OCI-LY3 (cell line): ENCODE data around the gene CYYR1.

Source experiments
- H2AFZ ChIP-seq: fragments of 200-600, 300-600 bp; shearing (Covaris generic); 2 replicates; pipeline ENCODE4 v1.6.0; 2014; ENCODE audit warnings: antibody characterized with exemption, low read depth, low read length
- H3K27ac ChIP-seq: fragments of 200-600, 300-600 bp; sonication (generic); 2 replicates; pipeline ENCODE4 v1.5.1; 2014; ENCODE audit warnings: mild to moderate bottlenecking, low read length, moderate library complexity, mixed read lengths
- H3K27me3 ChIP-seq: fragments of 200-600, 300-600 bp; sonication (generic); 2 replicates; pipeline ENCODE4 v1.6.1; 2014; ENCODE audit warnings: low read depth, low read length, mixed read lengths
- H3K36me3 ChIP-seq: fragments of 200-600, 300-600 bp; sonication (generic); replicated peaks from 2 replicates; pipeline ENCODE3; 2014; ENCODE audit warnings: low read depth, low read length, mixed read lengths
- H3K4me1 ChIP-seq: fragments of 300-600, 200-600 bp; sonication (generic); 2 replicates; pipeline ENCODE4 v1.6.1; 2014; ENCODE audit warnings: low read length, mixed read lengths
- H3K4me2 ChIP-seq: fragments of 200-600, 300-600 bp; sonication (generic); 2 replicates; pipeline ENCODE4 v1.6.1; 2014; ENCODE audit warnings: low read length, mixed read lengths
- H3K4me3 ChIP-seq: fragments of 300-600, 200-600 bp; sonication (generic); 2 replicates; pipeline ENCODE4 v1.5.1; 2014; ENCODE audit warnings: antibody characterized with exemption, mild to moderate bottlenecking, low read length, moderate library complexity
- H3K79me2 ChIP-seq: fragments of 300-600, 200-600 bp; shearing (Covaris generic); 2 replicates; pipeline ENCODE4 v1.6.1; 2014; ENCODE audit warnings: mild to moderate bottlenecking, low read length, mixed read lengths
- H3K9ac ChIP-seq: fragments of 300-600, 200-600 bp; shearing (Covaris generic); 2 replicates; pipeline ENCODE4 v1.6.0; 2014; ENCODE audit warnings: mild to moderate bottlenecking, low read length, moderate library complexity
- H3K9me3 ChIP-seq: fragments of 200-600, 300-600 bp; shearing (Covaris generic); 2 replicates; pipeline ENCODE4 v1.6.1; 2014; ENCODE audit warnings: low read length, mixed read lengths; ENCODE audit not compliant: insufficient read depth
- H4K20me1 ChIP-seq: fragments of 200-600, 300-600 bp; sonication (generic); 2 replicates; pipeline ENCODE4 v1.6.1; 2016; ENCODE audit warnings: low read length, mixed read lengths; ENCODE audit not compliant: insufficient read depth
- CTCF ChIP-seq: fragments of 200-600, 300-600 bp; sonication (generic); IDR thresholded peaks from 2 replicates; pipeline ENCODE4 v1.5.1; 2014; ENCODE audit warnings: antibody characterized with exemption, low read length, low read depth
- EZH2phosphoT487 ChIP-seq: fragments of 200-600 bp; shearing (Covaris generic); IDR thresholded peaks from 2 replicates; pipeline ENCODE4 v1.6.1; 2018; ENCODE audit warnings: antibody characterized with exemption, mixed run types, low read depth

The CYYR1 gene

DNA sequence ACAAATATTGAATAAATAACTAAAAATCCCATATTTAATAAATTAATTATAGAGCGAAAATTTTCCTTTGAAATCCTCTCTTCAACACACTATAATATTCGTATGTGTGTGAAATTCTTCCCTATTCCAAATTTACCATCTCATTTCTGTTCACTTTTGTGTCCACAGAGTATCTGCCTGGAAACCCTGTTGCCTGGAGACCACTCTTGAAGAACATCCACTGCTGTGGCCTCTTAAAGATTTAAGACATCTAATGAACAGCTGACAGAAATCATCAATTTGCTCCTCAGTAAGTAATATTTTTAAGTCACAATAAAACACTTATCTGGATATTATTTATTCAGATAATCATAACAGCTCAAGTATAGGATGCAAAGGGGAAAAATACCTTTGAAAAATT, 69.7 kb downstream of the CYYR1 start:
- Histone ChIP-seq H3K79me2 (no peaks in the 10 kb centered on the region), H3K27me3 (no peaks in the 10 kb centered on the region), H2AFZ (no peak overlapping the region), H4K20me1 (no peaks in the 10 kb centered on the region), H3K4me3 (no peak overlapping the region), H3K9me3 (no peaks in the 10 kb centered on the region), H3K36me3 (no peaks in the 10 kb centered on the region), H3K27ac (no peak overlapping the region), H3K9ac (no peak overlapping the region), H3K4me2 (no peak overlapping the region), H3K4me1 (no peaks in the 10 kb centered on the region)
- TF ChIP-seq CTCF = no peak
- TF ChIP-seq EZH2phosphoT487 = no peak

- TF ChIP-seq CTCF = no peak
- no peak for TF ChIP-seq EZH2phosphoT487
- no peaks in the 10 kb centered on the region for H3K36me3 ChIP-seq
- H3K9ac ChIP-seq = no peak overlapping the region
- H4K20me1 ChIP-seq = no peaks in the 10 kb centered on the region
- no peaks in the 10 kb centered on the region for H3K27me3 ChIP-seq
- no peaks in the 10 kb centered on the region for H3K9me3 ChIP-seq
- no peak overlapping the region for H2AFZ ChIP-seq
- H3K27ac ChIP-seq = no peak overlapping the region
- no peak overlapping the region for H3K4me3 ChIP-seq
- H3K79me2 ChIP-seq = no peaks in the 10 kb centered on the region
- no peaks in the 10 kb centered on the region for H3K4me1 ChIP-seq
- H3K4me2 ChIP-seq = no peak overlapping the region
Measured at GRCh38 chr21:26501495-26502021, 71.5 kb downstream of the CYYR1 start.

GRCh38 chr21:26499495-26499894, 73.6 kb downstream of the CYYR1 start:
- Histone ChIP-seq H3K27me3 (no peaks in the 10 kb centered on the region), H3K36me3 (peaks cover 5% of the 10 kb centered on the region), H3K79me2 (no peaks in the 10 kb centered on the region), H3K4me1 (peaks cover 5% of the 10 kb centered on the region; the same call in 1 of the 2 replicates), H2AFZ (no peak overlapping the region), H3K9ac (no peak overlapping the region), H3K27ac (no peak overlapping the region), H3K9me3 (no peaks in the 10 kb centered on the region), H4K20me1 (no peaks in the 10 kb centered on the region), H3K4me3 (no peak overlapping the region), H3K4me2 (no peak overlapping the region)
- TF ChIP-seq CTCF = no peak
- TF ChIP-seq EZH2phosphoT487 = no peak

DNA sequence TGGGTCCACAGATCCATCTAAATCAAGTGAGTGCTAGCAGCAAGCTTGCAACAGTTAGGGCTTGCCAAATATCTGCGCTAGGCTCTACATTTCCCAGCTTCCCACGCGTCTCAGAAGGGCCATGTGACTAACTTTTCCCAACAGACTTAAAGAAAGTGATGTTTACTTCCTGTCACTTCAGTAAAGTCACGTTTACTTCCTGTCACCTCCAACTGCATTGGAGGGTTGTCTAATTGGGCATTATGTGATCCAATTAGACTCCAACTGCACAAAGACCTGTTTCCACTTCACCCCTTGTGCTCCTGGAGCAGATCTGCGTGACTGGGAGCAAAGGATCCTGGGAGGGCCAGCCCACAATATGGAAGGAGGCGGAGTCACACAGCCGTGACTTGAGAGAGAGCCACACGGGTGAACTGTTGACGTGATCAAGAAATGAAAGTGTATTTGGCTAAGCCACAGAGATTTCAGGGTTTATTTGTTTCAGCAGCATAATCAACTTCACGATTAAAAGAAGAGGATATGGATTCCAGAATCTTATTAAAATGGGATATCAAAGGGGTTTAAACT, 77.7 kb downstream of the CYYR1 start:
- TF ChIP-seq CTCF = no peak
- no peak for TF ChIP-seq EZH2phosphoT487

More for the DNA sequence above, 77.7 kb downstream of the CYYR1 start:
- Histone ChIP-seq H3K4me2 (0 out of 2 replicates have a peak overlapping the region, but pooled peaks have one; percentile 5), H3K79me2 (no peaks in the 10 kb centered on the region), H3K9me3 (no peaks in the 10 kb centered on the region), H3K4me1 (peaks cover 5% of the 10 kb centered on the region; the same call in 1 of the 2 replicates), H3K4me3 (no peak overlapping the region), H2AFZ (peak overlapping the region; percentile 81; the same call in 1 of the 2 replicates), H3K27ac (no peak overlapping the region), H3K36me3 (peaks cover 5% of the 10 kb centered on the region), H4K20me1 (no peaks in the 10 kb centered on the region), H3K9ac (no peak overlapping the region), H3K27me3 (no peaks in the 10 kb centered on the region)
